Activated CD4-positive, alpha-beta T cell treated with anti-CD3 and anti-CD28 coated beads for 1 hour (primary cell): ENCODE data around the gene ROBO2.

Experiments used
- DNase-seq: peaks from one replicate; pipeline ENCODE4 v3.0.0-alpha.2; 2020

ROBO2 gene

GRCh38 chr3:77052051-77052501 lies 12.2 kb downstream of the ROBO2 start:
- DNase-seq = no peak

- DNase-seq = no peak
Measured at GRCh38 chr3:77052733-77053670, 13.1 kb downstream of the ROBO2 start.

GRCh38 chr3:77053795-77054194 lies 13.9 kb downstream of the ROBO2 start:
- no peak for DNase-seq

- no peak for DNase-seq
Measured at GRCh38 chr3:77055841-77056341, 16.0 kb downstream of the ROBO2 start.

GRCh38 chr3:77059354-77059753 lies 19.5 kb downstream of the ROBO2 start:
- no peak for DNase-seq

- DNase-seq = no peak
Measured at GRCh38 chr3:77063423-77063822, 23.5 kb downstream of the ROBO2 start.

- no peak for DNase-seq
Measured at GRCh38 chr3:77065750-77066149, 25.9 kb downstream of the ROBO2 start.

- no peak for DNase-seq
Measured at GRCh38 chr3:77066829-77067228, 26.9 kb downstream of the ROBO2 start.

GRCh38 chr3:77068808-77069207 lies 28.9 kb downstream of the ROBO2 start:
- DNase-seq = no peak

GRCh38 chr3:77071364-77071763 lies 31.5 kb downstream of the ROBO2 start:
- no peak for DNase-seq

- no peak for DNase-seq
Measured at GRCh38 chr3:77071809-77072208, 31.9 kb downstream of the ROBO2 start.

GRCh38 chr3:77072232-77072631 lies 32.3 kb downstream of the ROBO2 start:
- DNase-seq = no peak

- no peak for DNase-seq
Measured at GRCh38 chr3:77078279-77078678, 38.4 kb downstream of the ROBO2 start.

GRCh38 chr3:77079988-77080610 lies 40.2 kb downstream of the ROBO2 start:
- DNase-seq = no peak

GRCh38 chr3:77081240-77081661 lies 41.4 kb downstream of the ROBO2 start:
- DNase-seq = no peak

- DNase-seq = no peak
Measured at GRCh38 chr3:77084511-77084910, 44.6 kb downstream of the ROBO2 start.

- no peak for DNase-seq
Measured at GRCh38 chr3:77086408-77086807, 46.5 kb downstream of the ROBO2 start.

- no peak for DNase-seq
Measured at GRCh38 chr3:77091809-77092208, 51.9 kb downstream of the ROBO2 start.

GRCh38 chr3:77093101-77093500 lies 53.2 kb downstream of the ROBO2 start:
- no peak for DNase-seq

- no peak for DNase-seq
Measured at GRCh38 chr3:77096145-77096544, 56.2 kb downstream of the ROBO2 start.

GRCh38 chr3:77096966-77097890 lies 57.3 kb downstream of the ROBO2 start:
- DNase-seq = no peak

- DNase-seq = no peak
Measured at GRCh38 chr3:77102951-77103769, 63.3 kb downstream of the ROBO2 start.
